K562 (cell line): Measurements from ENCODE around the gene LDLRAD3. TPM values are rescaled to one million over a fixed set of nuclear protein-coding genes. Genes with fewer than 3 reads are reported as not detected.

ENCODE experiments used
- HOMEZ ChIP-seq: fragments of 250-450 bp; sonication (Bioruptor Pico); IDR thresholded peaks from 2 replicates; pipeline ENCODE4 v1.4.0; 2020; ENCODE audit warnings: mild to moderate bottlenecking, moderate library complexity
- MAZ ChIP-seq, 2 experiments: fragments of 450-650 bp in 1 of 2; sonication (generic) in 1 of 2; formaldehyde crosslinking; IDR thresholded peaks in 1 of 2; conservative IDR thresholded peaks in 1 of 2; 2 replicates each; pipeline versions ENCODE4 v1.4.0 to v1.5.0; 2020; ENCODE audit warnings: mild to moderate bottlenecking in 1 of 2, missing genetic modification reagents in 1 of 2
- MED1 ChIP-seq: sonication (generic); formaldehyde crosslinking; IDR thresholded peaks from 2 replicates; pipeline ENCODE4 v1.8.1; 2023; ENCODE audit warnings: missing genetic modification reagents, borderline replicate concordance
- MXI1 ChIP-seq: IDR thresholded peaks from 2 replicates; pipeline ENCODE4 v1.6.1; 2011; ENCODE audit warnings: low read depth, mild to moderate bottlenecking, improper control_type of control experiment, low read length
- NFIX ChIP-seq: fragments of 250-450 bp; sonication (Bioruptor Pico); IDR thresholded peaks from 2 replicates; pipeline ENCODE4 v1.4.0; 2020; ENCODE audit warnings: low read depth, mild to moderate bottlenecking, moderate library complexity
- POLR3G ChIP-seq: IDR thresholded peaks from 2 replicates; pipeline ENCODE4 v1.6.1; 2011; ENCODE audit not compliant: insufficient read length, insufficient replicate concordance; ENCODE audit errors: extremely low read depth
- RBM22 ChIP-seq: fragments of 200-400 bp; formaldehyde crosslinking; IDR thresholded peaks from 2 replicates; pipeline ENCODE4 v1.6.1; 2018; ENCODE audit warnings: low read length, low read depth; ENCODE audit not compliant: poor library complexity, severe bottlenecking
- SETDB1 ChIP-seq: IDR thresholded peaks from one replicate; pipeline ENCODE4 v1.6.1; 2012; ENCODE audit warnings: low read length, control low read depth, inconsistent platforms
- TCF15 ChIP-seq: fragments of 250-450 bp; sonication (Bioruptor Pico); IDR thresholded peaks from 2 replicates; pipeline ENCODE4 v1.8.0; 2022; ENCODE audit warnings: moderate library complexity, mild to moderate bottlenecking, inconsistent platforms
- ZFP30 ChIP-seq: fragments of 250-450 bp; sonication (Bioruptor Pico); IDR thresholded peaks from 2 replicates; pipeline ENCODE4 v1.8.0; 2022; ENCODE audit warnings: moderate library complexity, mild to moderate bottlenecking, inconsistent platforms, borderline replicate concordance
- ZNF507 ChIP-seq: conservative IDR thresholded peaks from 2 replicates; pipeline ENCODE4 v1.6.1; 2017; ENCODE audit warnings: missing genetic modification characterization, missing compliant biosample characterization
- polyA plus RNA-seq, 8 experiments: library from polyadenylated mRNA; depleted of rRNA in 4 of 8; stranded (reverse) in 5 of 8; unstranded in 3 of 8; fragments of >200 nt; fragmentation: Nextera tagmentation in 2 of 8; fragmentation: Illumina TruSeq in 1 of 8; extraction: Ambion mirVana in 2 of 8; extraction: Trizol in 1 of 8; gene quantifications; 2 replicates each; pipeline versions ENCODE4 v1.2.1 to v1.2.3, GENCODE V29; 2011 to 2014; ENCODE audit warnings: inconsistent platforms in 1 of 8, missing spikeins in 1 of 8
- total RNA-seq, 7 experiments: library from RNA; depleted of rRNA in 6 of 7; stranded (reverse); fragments of >200 nt in 6 of 7; fragmentation: Illumina TruSeq in 2 of 7; extraction: Trizol in 2 of 7; gene quantifications; 2 replicates each; pipeline versions ENCODE4 v1.2.1 to v1.2.3, GENCODE V29; 2011 to 2021; ENCODE audit warnings: low replicate concordance in 1 of 7
- TF ChIP-seq, protein P1 (sequence below), 2 experiments: fragments of 450-650 bp; IDR thresholded peaks; 2 replicates each; pipeline ENCODE4 v1.6.1; 2016; ENCODE audit warnings: mild to moderate bottlenecking in 2 of 2, borderline replicate concordance in 1 of 2, low read depth in 1 of 2, moderate library complexity in 1 of 2
- TF ChIP-seq, protein P2 (sequence below), 2 experiments: fragments of 250-450 bp in 1 of 2; fragments of 450-650 bp in 1 of 2; sonication (Bioruptor Pico) in 1 of 2; IDR thresholded peaks; 2 replicates each; pipeline versions ENCODE4 v1.6.1 to v1.8.0; 2016 to 2021; ENCODE audit warnings: mild to moderate bottlenecking in 2 of 2, moderate library complexity in 2 of 2, missing compliant biosample characterization in 1 of 2, missing genetic modification characterization in 1 of 2
- TF ChIP-seq, protein P3 (sequence below): sonication (generic); formaldehyde crosslinking; IDR thresholded peaks from 2 replicates; pipeline ENCODE4 v1.8.0; 2022; ENCODE audit warnings: mild to moderate bottlenecking, low read depth, missing genetic modification reagents

Gene LDLRAD3
- total and polyA plus RNA-seq, 9 of the 15 experiments (the other 6 are each of a cell fraction or from before 2014, with no cell fraction given): 0.73 to 7.2 (median 3.5) TPM

GRCh38 chr11:36149538-36150242, 205.8 kb downstream of the LDLRAD3 start (continued):
- TF ChIP-seq, protein P1, sequence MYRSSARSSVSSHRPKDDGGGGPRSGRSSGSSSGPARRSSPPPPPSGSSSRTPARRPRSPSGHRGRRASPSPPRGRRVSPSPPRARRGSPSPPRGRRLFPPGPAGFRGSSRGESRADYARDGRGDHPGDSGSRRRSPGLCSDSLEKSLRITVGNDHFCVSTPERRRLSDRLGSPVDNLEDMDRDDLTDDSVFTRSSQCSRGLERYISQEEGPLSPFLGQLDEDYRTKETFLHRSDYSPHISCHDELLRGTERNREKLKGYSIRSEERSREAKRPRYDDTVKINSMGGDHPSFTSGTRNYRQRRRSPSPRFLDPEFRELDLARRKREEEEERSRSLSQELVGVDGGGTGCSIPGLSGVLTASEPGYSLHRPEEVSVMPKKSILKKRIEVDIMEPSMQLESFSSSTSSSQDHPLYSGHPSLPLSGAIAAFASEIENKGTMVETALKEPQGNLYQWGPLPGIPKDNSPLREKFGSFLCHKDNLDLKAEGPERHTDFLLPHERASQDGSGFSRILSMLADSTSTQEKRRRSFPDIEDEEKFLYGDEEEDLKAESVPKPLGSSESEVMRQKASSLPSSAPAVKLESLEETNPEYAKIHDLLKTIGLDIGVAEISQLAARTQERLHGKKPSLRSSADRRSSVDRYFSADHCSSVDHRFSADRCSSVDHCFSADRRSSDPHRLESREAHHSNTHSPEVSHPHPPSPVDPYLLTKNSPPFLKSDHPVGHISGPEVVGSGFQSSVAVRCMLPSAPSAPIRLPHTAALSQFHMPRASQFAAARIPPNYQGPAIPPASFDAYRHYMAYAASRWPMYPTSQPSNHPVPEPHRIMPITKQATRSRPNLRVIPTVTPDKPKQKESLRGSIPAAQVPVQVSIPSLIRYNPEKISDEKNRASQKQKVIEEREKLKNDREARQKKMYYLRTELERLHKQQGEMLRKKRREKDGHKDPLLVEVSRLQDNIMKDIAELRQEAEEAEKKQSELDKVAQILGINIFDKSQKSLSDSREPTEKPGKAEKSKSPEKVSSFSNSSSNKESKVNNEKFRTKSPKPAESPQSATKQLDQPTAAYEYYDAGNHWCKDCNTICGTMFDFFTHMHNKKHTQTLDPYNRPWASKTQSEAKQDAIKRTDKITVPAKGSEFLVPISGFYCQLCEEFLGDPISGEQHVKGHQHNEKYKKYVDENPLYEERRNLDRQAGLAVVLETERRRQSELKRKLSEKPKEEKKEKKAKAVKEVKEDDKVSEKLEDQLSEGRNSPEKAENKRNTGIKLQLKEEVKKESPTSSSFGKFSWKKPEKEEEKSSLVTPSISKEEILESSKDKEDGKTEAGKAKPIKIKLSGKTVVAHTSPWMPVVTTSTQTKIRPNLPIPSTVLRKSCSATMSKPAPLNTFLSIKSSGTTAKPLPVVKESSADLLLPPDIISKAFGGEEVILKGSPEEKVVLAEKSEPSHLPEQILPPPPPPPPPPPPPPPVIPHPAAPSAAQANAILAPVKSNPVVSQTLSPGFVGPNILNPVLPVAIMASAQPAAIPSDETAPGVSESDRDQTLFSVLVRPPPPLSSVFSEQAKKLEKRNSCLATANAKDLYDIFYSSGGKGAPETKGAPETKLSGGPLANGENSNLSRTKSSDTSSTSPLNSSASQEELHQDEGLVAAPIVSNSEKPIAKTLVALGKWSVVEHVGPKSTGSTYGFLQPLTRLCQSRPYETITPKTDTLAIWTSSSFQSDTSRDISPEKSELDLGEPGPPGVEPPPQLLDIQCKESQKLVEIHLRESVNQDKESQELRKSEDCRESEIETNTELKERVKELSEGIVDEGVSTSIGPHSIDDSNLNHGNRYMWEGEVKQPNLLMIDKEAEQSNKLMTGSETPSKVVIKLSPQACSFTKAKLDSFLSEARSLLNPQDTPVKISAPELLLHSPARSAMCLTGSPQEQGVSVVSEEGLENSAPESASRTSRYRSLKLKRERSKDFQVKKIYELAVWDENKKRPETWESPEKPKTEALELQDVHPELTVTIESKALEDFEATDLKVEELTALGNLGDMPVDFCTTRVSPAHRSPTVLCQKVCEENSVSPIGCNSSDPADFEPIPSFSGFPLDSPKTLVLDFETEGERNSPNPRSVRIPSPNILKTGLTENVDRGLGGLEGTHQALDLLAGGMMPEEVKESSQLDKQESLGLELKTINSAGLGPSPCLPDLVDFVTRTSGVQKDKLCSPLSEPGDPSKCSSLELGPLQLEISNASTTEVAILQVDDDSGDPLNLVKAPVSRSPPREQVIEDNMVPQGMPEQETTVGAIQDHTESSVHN (IDR thresholded peaks at IDR 0.05; ENCODE audit: borderline replicate concordance in 1 of 2, low read depth in 1 of 2): peak in 1 of 2 experiments; percentile 95; a peak in 2 of 4 replicates
- TF ChIP-seq MXI1: no peak
- TF ChIP-seq, protein P2, sequence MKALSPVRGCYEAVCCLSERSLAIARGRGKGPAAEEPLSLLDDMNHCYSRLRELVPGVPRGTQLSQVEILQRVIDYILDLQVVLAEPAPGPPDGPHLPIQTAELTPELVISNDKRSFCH (CRISPR knock-in tag; IDR thresholded peaks at IDR 0.05): no peak
- TF ChIP-seq, protein P2 (tag; IDR thresholded peaks at IDR 0.05): peak; percentile 90
- TF ChIP-seq ZFP30 (CRISPR knock-in tag): no peak
- peak; percentile 21 to 73; a peak in 2 of 4 replicates for TF ChIP-seq MAZ (CRISPR knock-in tag; conservative IDR thresholded peaks at IDR 0.05 in 1 of 2, IDR thresholded peaks at IDR 0.05 in 1 of 2)
- no peak for TF ChIP-seq NFIX
- TF ChIP-seq ZNF507 (tag): no peak
- no peak for TF ChIP-seq MED1
- TF ChIP-seq TCF15 (CRISPR knock-in tag): no peak
- TF ChIP-seq RBM22: no peak
- TF ChIP-seq, protein P3, sequence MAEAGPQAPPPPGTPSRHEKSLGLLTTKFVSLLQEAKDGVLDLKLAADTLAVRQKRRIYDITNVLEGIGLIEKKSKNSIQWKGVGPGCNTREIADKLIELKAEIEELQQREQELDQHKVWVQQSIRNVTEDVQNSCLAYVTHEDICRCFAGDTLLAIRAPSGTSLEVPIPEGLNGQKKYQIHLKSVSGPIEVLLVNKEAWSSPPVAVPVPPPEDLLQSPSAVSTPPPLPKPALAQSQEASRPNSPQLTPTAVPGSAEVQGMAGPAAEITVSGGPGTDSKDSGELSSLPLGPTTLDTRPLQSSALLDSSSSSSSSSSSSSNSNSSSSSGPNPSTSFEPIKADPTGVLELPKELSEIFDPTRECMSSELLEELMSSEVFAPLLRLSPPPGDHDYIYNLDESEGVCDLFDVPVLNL (CRISPR knock-in tag): no peak
- TF ChIP-seq HOMEZ (CRISPR knock-in tag): no peak
- TF ChIP-seq POLR3G: no peak
- no peak for TF ChIP-seq SETDB1
